GM19463 (cell line): ENCODE data around the gene WIZ.

Source experiments
- ATAC-seq: cut with Tn5 transposase; IDR thresholded peaks from one replicate; pipeline ENCODE4 v1.9.1; 2021; ENCODE audit warnings: mild to moderate bottlenecking, moderate library complexity; ENCODE audit not compliant: unreplicated experiment

The WIZ gene

GRCh38 chr19:15445807-15446376, 3.9 kb downstream of the WIZ start:
- ATAC-seq: no peak

GRCh38 chr19:15445227-15445605, 4.5 kb downstream of the WIZ start:
- ATAC-seq: no peak

- ATAC-seq: no peak
These were observed 5.1 kb downstream of the WIZ start for GRCh38 chr19:15444505-15445226.

- ATAC-seq: no peak
These were observed 5.9 kb downstream of the WIZ start for GRCh38 chr19:15443838-15444237.

- no peak for ATAC-seq
These were observed 6.4 kb downstream of the WIZ start for GRCh38 chr19:15443325-15443724.

GRCh38 chr19:15442142-15442920, 7.4 kb downstream of the WIZ start:
- no peak for ATAC-seq

- no peak for ATAC-seq
These were observed 8.4 kb downstream of the WIZ start for GRCh38 chr19:15441317-15441716.

GRCh38 chr19:15439821-15440641, 9.7 kb downstream of the WIZ start:
- ATAC-seq: no peak

GRCh38 chr19:15439078-15439799, 10.5 kb downstream of the WIZ start:
- ATAC-seq: no peak

- ATAC-seq: no peak
These were observed 11.2 kb downstream of the WIZ start for GRCh38 chr19:15438577-15438976.

- ATAC-seq: no peak
These were observed 11.6 kb downstream of the WIZ start for GRCh38 chr19:15438124-15438496.

GRCh38 chr19:15437355-15438123, 12.2 kb downstream of the WIZ start:
- no peak for ATAC-seq

- no peak for ATAC-seq
These were observed 13.0 kb downstream of the WIZ start for GRCh38 chr19:15436826-15437110.

- ATAC-seq: no peak
These were observed 13.5 kb downstream of the WIZ start for GRCh38 chr19:15436012-15436825.

- no peak for ATAC-seq
These were observed 16.2 kb downstream of the WIZ start for GRCh38 chr19:15433519-15434069.

GRCh38 chr19:15432629-15433518, 16.9 kb downstream of the WIZ start:
- peak; percentile 78 for ATAC-seq

GRCh38 chr19:15432018-15432494, 17.7 kb downstream of the WIZ start:
- ATAC-seq: no peak
